ENCODE results near the gene ITGAL. TPM values are rescaled to one million over a fixed set of nuclear protein-coding genes. Genes with fewer than 3 reads are reported as not detected.

ITGAL gene
- total RNA-seq, 4 donors from 2014 or later, result 1.3 to 16.5 (median 4.1) TPM

- no peak for TF ChIP-seq CTCF (IDR thresholded peaks at IDR 0.05; ENCODE audit: low read depth)
Measured at GRCh38 chr16:30556125-30556473, 83.6 kb downstream of the ITGAL start.

GRCh38 chr16:30557707-30557956, 85.1 kb downstream of the ITGAL start:
- TF ChIP-seq CTCF (IDR thresholded peaks at IDR 0.05; ENCODE audit: low read depth), result no peak

DNA sequence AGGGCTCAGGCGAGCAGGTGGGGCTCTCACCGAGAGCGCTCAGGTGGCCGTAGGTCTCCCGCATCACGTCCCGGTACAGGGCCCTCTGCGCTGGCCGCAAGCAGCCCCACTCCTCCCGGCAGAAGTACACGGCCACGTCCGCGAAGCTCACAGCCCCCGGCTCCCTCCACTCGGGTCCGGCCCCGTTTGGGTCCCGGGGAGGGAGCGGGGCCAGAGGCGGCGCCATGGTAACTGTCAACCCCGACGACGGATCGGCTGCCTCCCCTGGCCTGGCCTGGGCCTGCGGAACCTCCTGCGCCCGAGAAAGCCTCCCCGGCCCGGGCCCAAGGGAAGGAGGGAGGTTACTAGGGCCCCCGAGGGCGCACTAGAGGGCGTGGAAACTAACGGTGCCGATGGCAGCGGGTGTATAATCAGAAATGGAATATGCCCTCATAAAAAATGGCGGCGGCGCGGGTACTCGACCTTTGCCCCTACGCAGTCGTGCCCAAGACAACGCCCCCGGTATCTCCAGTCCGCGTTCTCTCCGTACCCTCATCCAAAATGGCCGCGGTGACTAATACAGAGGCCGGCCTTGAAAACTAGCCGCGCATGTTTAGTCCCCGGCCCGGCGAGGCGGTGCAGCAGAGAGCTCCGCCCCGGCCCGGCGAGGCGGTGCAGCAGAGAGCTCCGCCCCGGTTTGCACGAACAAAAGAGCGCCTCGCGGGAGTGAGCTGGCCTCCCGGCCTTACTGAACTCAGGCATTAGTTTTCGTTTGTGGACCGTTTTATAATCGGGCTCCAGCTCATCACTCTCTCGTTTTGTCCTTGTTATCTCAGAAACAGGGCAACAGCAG, 85.6 kb downstream of the ITGAL start, which contains the start of gene ZNF764:
Gene ZNF764 (minus strand): TSS at position 418 of the 832 bp plus-strand sequence. CDS start 192 bp downstream, at position 226.
- no peak for TF ChIP-seq CTCF (IDR thresholded peaks at IDR 0.05; ENCODE audit: low read depth)

- TF ChIP-seq CTCF (IDR thresholded peaks at IDR 0.05; ENCODE audit: low read depth), result no peak
Measured at GRCh38 chr16:30558789-30559377, 86.3 kb downstream of the ITGAL start.

GRCh38 chr16:30559690-30560089, 87.1 kb downstream of the ITGAL start:
- no peak for TF ChIP-seq CTCF (IDR thresholded peaks at IDR 0.05; ENCODE audit: low read depth)

- TF ChIP-seq CTCF (IDR thresholded peaks at IDR 0.05; ENCODE audit: low read depth), result no peak
Measured at GRCh38 chr16:30561089-30561816, 88.7 kb downstream of the ITGAL start.

GRCh38 chr16:30562021-30562420, 89.5 kb downstream of the ITGAL start:
- no peak for TF ChIP-seq CTCF (IDR thresholded peaks at IDR 0.05; ENCODE audit: low read depth)

Data from subcutaneous adipose tissue (tissue), 4 donors.